Activated CD8-positive, alpha-beta T cell treated with anti-CD3 and anti-CD28 coated beads for 36 hours (primary cell): ENCODE measurements around the gene UBE2M. TPM values are rescaled to one million over a fixed set of nuclear protein-coding genes. Genes with fewer than 3 reads are reported as not detected.

ENCODE experiments used
- ATAC-seq: fragments of 200-7000 bp; cut with Tn5 transposase; one replicate; pipeline ENCODE4 v1.10.0; 2021; ENCODE audit warnings: mild to moderate bottlenecking, moderate library complexity
- CTCF ChIA-PET: fragments of 350-600 bp; sonication (Branson Sonifier 250); formaldehyde crosslinking; loops from one replicate; lab custom pipeline; 2021; ENCODE audit warnings: antibody characterized with exemption; lab: Charles Lee
- POLR2A ChIA-PET: fragments of 350-600 bp; sonication (Branson Sonifier 250); formaldehyde crosslinking; loops from one replicate; lab custom pipeline; 2021; ENCODE audit warnings: antibody characterized with exemption; lab: Charles Lee
- DNase-seq: peaks from one replicate; pipeline ENCODE4 v3.0.0-alpha.2; 2020
- H3K27ac Mint-ChIP-seq: one replicate; pipeline ENCODE4 v1.8.0; 2021; ENCODE audit warnings: mild to moderate bottlenecking, mixed read lengths
- H3K27me3 Mint-ChIP-seq: one replicate; pipeline ENCODE4 v1.8.0; 2021; ENCODE audit warnings: mixed read lengths
- H3K36me3 Mint-ChIP-seq: one replicate; pipeline ENCODE4 v1.8.0; 2021; ENCODE audit warnings: low read depth, mixed read lengths
- H3K4me1 Mint-ChIP-seq: one replicate; pipeline ENCODE4 v1.8.0; 2021; ENCODE audit warnings: low read depth, mixed read lengths
- H3K4me3 Mint-ChIP-seq: one replicate; pipeline ENCODE4 v1.8.0; 2021; ENCODE audit warnings: mild to moderate bottlenecking, moderate library complexity, mixed read lengths
- H3K9me3 Mint-ChIP-seq: one replicate; pipeline ENCODE4 v1.8.0; 2021; ENCODE audit warnings: mixed read lengths
- CTCF ChIP-seq: fragments of 200-600 bp; IDR thresholded peaks from one replicate; pipeline ENCODE4 v1.8.0; 2022; ENCODE audit warnings: antibody characterized with exemption, mild to moderate bottlenecking
- intact Hi-C: fragments of 100-400 bp; cut with micrococcal nuclease; formaldehyde crosslinking; loops from one replicate; pipeline ENCODE4 v1.10.0; 2022
- total RNA-seq, 2 experiments: library from RNA; stranded (reverse); gene quantifications; one replicate each; pipeline ENCODE4 v1.2.3, GENCODE V29; 2021

Gene UBE2M
- total RNA-seq, 2 experiments from 2014 or later, result 107 to 114 TPM

- no peak for TF ChIP-seq CTCF
- Mint-ChIP-seq H3K9me3 (no peaks in the 10 kb centered on the region), H3K27me3 (no peaks in the 10 kb centered on the region), H3K4me3 (no peak overlapping the region), H3K27ac (no peak overlapping the region), H3K36me3 (peaks cover 16% of the 10 kb centered on the region), H3K4me1 (peaks cover 10% of the 10 kb centered on the region)
- POLR2A ChIA-PET, result interaction anchor here (0.6 kb wide), 1 partner anchor 289 kb away, joined by 4 read pairs; no protein-coding TSS in a partner anchor
- ATAC-seq, result no peak
- intact Hi-C loops, result no loop called here
- no peak for DNase-seq
- CTCF ChIA-PET, result interaction anchor here (1.2 to 1.6 kb wide), 2 partner anchors 65 to 71 kb away, joined by 3 to 5 read pairs; partner anchors contain the start of gene ZBTB45
Observed at GRCh38 chr19:58584498-58585441, 26.4 kb upstream of the UBE2M start.

GRCh38 chr19:58582985-58583384 is 24.6 kb upstream of the UBE2M start:
- no peak for ATAC-seq
- no peak for TF ChIP-seq CTCF
- Mint-ChIP-seq H3K27me3 (no peaks in the 10 kb centered on the region), H3K9me3 (no peaks in the 10 kb centered on the region), H3K36me3 (peaks cover 18% of the 10 kb centered on the region), H3K27ac (no peak overlapping the region), H3K4me1 (peaks cover 27% of the 10 kb centered on the region), H3K4me3 (no peak overlapping the region)
- intact Hi-C loops, result no loop called here
- no peak for DNase-seq
- ChIA-PET POLR2A (no interaction called here), CTCF (no interaction called here)

GRCh38 chr19:58581227-58582141 is 23.1 kb upstream of the UBE2M start:
- Mint-ChIP-seq H3K27me3 (no peaks in the 10 kb centered on the region), H3K4me3 (no peak overlapping the region), H3K9me3 (no peaks in the 10 kb centered on the region), H3K4me1 (peaks cover 33% of the 10 kb centered on the region), H3K27ac (peak overlapping the region; percentile 84), H3K36me3 (peaks cover 18% of the 10 kb centered on the region)
- intact Hi-C loops, result no loop called here
- ChIA-PET POLR2A (interaction anchor here (0.6 to 2.3 kb wide), 11 partner anchors 10 to 1635 kb away, joined by 3 to 19 read pairs (median 5); partner anchors contain the start of genes CHMP2A, TRIM28, UBE2M and ZBTB45), CTCF (interaction anchor here (0.7 to 7.8 kb wide), 16 partner anchors 19 to 251 kb away, joined by 3 to 131 read pairs (median 4); partner anchors contain the start of genes CHMP2A, TRIM28 and ZBTB45)
- ATAC-seq (peak; percentile 100), DNase-seq (peak; percentile 96)
- TF ChIP-seq CTCF, result peak; percentile 97

GRCh38 chr19:58579473-58580142 is 21.2 kb upstream of the UBE2M start:
- ATAC-seq (no peak), DNase-seq (no peak)
- intact Hi-C loops, result no loop called here
- Mint-ChIP-seq H3K4me1 (peaks cover 38% of the 10 kb centered on the region), H3K27me3 (no peaks in the 10 kb centered on the region), H3K4me3 (no peak overlapping the region), H3K36me3 (peaks cover 18% of the 10 kb centered on the region), H3K27ac (peak overlapping the region; percentile 28), H3K9me3 (no peaks in the 10 kb centered on the region)
- CTCF ChIA-PET, result interaction anchor here (1.4 to 7.8 kb wide), 4 partner anchors 36 to 361 kb away, joined by 4 to 131 read pairs (median 16); partner anchors contain the start of genes TRIM28 and ZBTB45
- POLR2A ChIA-PET, result interaction anchor here (0.7 kb wide), 1 partner anchor 60 kb away, joined by 3 read pairs; the partner anchor contains the start of gene ZBTB45
- no peak for TF ChIP-seq CTCF
